ENCODE results near the gene SHANK1. TPM values are rescaled to one million over a fixed set of nuclear protein-coding genes. Genes with fewer than 3 reads are reported as not detected.
A peak's percentile ranks its signal among the peaks of the same experiment; 100 is the strongest.

Gene SHANK1
- polyA plus RNA-seq, 6 donors from 2014 or later = not detected

GRCh38 chr19:50717026-50717723, 2.4 kb downstream of the SHANK1 start:
- Mint-ChIP-seq H3K9me3 (peaks cover 0 to 7% (median 0%) of the 10 kb centered on the region in 7 donors), H3K27ac (peak overlapping the region in 2 of 6 donors; percentile 52 to 71), H3K4me3 (peak overlapping the region in 5 of 8 donors; percentile 24 to 70 (median 57)), H3K36me3 (peaks cover 0 to 9% of the 10 kb centered on the region in 2 donors), H3K4me1 (peaks cover 24 to 25% (median 24%) of the 10 kb centered on the region in 3 donors), H3K27me3 (peaks cover 26 to 83% (median 75%) of the 10 kb centered on the region in 3 donors)
- ATAC-seq (ENCODE audit: low read depth in 2 of 2) (peak; percentile 40 to 53), DNase-seq (no peak)

GRCh38 chr19:50716178-50717025, 3.2 kb downstream of the SHANK1 start:
- peaks cover 0 to 9% of the 10 kb centered on the region in 2 donors for H3K36me3 Mint-ChIP-seq
- H3K27ac Mint-ChIP-seq = no peak overlapping the region
- peaks cover 0 to 7% (median 0%) of the 10 kb centered on the region in 7 donors for H3K9me3 Mint-ChIP-seq
- H3K4me1 Mint-ChIP-seq = peaks cover 24 to 25% (median 24%) of the 10 kb centered on the region in 3 donors
- peaks cover 19 to 80% (median 75%) of the 10 kb centered on the region in 3 donors for H3K27me3 Mint-ChIP-seq
- H3K4me3 Mint-ChIP-seq = peak overlapping the region in 1 of 8 donors; percentile 1
- DNase-seq = no peak
- no peak for ATAC-seq (ENCODE audit: low read depth in 2 of 2)

DNA sequence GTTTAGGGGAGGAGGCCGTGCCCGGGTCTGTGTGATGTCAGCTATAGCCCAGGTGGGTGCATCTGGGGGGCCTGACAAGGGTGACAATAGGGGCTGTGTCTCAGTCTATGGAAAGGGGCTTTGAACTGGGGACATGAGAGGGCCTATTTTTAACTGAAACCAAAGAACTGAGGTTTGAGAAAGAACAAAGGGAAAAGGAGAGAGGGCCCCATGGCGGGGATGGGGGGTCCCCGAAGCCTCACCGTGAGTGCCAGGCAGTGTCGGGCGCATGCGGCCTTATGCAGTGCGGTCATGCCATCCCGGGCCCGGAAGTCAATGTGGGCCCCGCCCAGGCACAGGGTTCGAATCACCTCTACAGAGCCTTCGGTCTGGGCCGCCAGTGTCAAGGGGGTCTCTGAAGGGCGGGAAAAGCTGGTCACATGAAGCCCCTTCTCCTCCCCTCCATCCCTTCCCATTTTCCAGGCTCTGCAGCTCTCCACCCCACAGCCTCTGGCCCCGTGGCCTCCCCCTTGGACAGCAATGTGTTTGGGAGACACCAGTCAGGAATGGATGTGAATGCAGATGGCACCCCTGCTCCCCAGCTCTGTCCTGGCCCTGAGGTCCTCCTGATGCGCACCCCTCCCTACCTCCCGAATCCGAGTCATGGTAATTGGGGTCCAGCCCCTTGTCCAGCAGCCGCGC, 5.9 kb downstream of the SHANK1 start:
- Mint-ChIP-seq H3K9me3 (peaks cover 0 to 2% (median 0%) of the 10 kb centered on the region in 7 donors), H3K36me3 (no peaks in the 10 kb centered on the region), H3K4me3 (peak overlapping the region in 1 of 8 donors; percentile 59), H3K4me1 (peaks cover 11 to 17% (median 15%) of the 10 kb centered on the region in 3 donors), H3K27me3 (peaks cover 18 to 72% (median 69%) of the 10 kb centered on the region in 3 donors), H3K27ac (peak overlapping the region in 2 of 6 donors; percentile 29 to 92)
- ATAC-seq (ENCODE audit: low read depth in 2 of 2) (no peak), DNase-seq (no peak)

DNA sequence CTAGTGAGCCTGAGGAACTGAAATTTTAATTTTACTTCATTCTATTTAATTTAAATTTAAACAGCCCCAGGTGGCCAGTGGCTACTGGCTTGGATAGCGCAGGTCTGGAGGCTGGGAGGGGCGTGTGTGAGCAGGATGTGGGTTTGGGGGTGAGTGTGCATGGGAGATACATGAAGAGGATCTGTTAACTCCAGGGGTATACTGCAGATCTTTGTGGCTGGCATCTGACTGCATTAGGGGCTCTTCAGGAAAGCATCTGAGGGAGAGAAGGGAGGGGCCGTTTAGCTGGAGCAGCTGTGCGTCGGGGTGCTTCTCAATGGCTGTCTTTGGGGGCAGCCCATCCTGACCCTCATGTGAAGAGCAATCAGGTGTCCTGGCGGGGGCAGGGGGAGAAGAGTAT, 6.8 kb downstream of the SHANK1 start:
- peaks cover 9 to 14% (median 12%) of the 10 kb centered on the region in 3 donors for H3K4me1 Mint-ChIP-seq
- peak overlapping the region in 1 of 8 donors; percentile 60 for H3K4me3 Mint-ChIP-seq
- H3K9me3 Mint-ChIP-seq = peaks cover 0 to 2% (median 0%) of the 10 kb centered on the region in 7 donors

DNA sequence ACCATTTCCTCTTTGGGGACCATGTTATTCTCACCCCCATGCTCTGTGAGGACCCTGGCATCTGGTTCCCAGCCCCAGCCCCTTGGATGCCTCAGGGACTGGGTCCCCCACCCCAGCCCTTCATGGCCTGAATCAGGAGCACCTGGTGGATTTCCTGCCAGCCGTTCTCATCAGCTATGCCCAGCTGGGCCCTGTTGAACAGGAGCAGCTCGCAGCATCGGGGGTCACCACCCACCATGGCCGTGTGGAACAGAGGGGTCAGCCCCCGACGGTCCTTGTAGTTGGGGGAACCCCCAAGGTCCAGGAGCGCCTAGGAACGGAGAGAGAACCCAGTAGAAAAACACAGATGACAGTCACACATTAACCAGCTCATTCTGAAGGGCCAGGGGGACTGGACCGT, 7.8 kb downstream of the SHANK1 start:
- peaks cover 10 to 69% (median 55%) of the 10 kb centered on the region in 3 donors for H3K27me3 Mint-ChIP-seq
- DNase-seq = no peak

More for the DNA sequence above, 6.8 kb downstream of the SHANK1 start:
- H3K27ac Mint-ChIP-seq = no peak overlapping the region
- ATAC-seq (ENCODE audit: low read depth in 2 of 2) = no peak
- no peaks in the 10 kb centered on the region for H3K36me3 Mint-ChIP-seq
- DNase-seq = no peak
- H3K27me3 Mint-ChIP-seq = peaks cover 18 to 68% (median 64%) of the 10 kb centered on the region in 3 donors

GRCh38 chr19:50711196-50711595, 8.4 kb downstream of the SHANK1 start:
- peaks cover 14 to 66% (median 51%) of the 10 kb centered on the region in 3 donors for H3K27me3 Mint-ChIP-seq
- H3K27ac Mint-ChIP-seq = no peak overlapping the region
- no peak overlapping the region for H3K4me3 Mint-ChIP-seq
- no peak for DNase-seq
- H3K4me1 Mint-ChIP-seq = peaks cover 0 to 6% (median 5%) of the 10 kb centered on the region in 3 donors
- no peaks in the 10 kb centered on the region for H3K36me3 Mint-ChIP-seq
- H3K9me3 Mint-ChIP-seq = peaks cover 0 to 3% (median 0%) of the 10 kb centered on the region in 7 donors
- ATAC-seq (ENCODE audit: low read depth in 2 of 2) = no peak

More for the DNA sequence above, 7.8 kb downstream of the SHANK1 start:
- no peaks in the 10 kb centered on the region for H3K36me3 Mint-ChIP-seq
- H3K27ac Mint-ChIP-seq = no peak overlapping the region
- peaks cover 0 to 2% (median 0%) of the 10 kb centered on the region in 7 donors for H3K9me3 Mint-ChIP-seq
- no peak for ATAC-seq (ENCODE audit: low read depth in 2 of 2)
- no peak overlapping the region for H3K4me3 Mint-ChIP-seq
- H3K4me1 Mint-ChIP-seq = peaks cover 0 to 6% (median 5%) of the 10 kb centered on the region in 3 donors

DNA sequence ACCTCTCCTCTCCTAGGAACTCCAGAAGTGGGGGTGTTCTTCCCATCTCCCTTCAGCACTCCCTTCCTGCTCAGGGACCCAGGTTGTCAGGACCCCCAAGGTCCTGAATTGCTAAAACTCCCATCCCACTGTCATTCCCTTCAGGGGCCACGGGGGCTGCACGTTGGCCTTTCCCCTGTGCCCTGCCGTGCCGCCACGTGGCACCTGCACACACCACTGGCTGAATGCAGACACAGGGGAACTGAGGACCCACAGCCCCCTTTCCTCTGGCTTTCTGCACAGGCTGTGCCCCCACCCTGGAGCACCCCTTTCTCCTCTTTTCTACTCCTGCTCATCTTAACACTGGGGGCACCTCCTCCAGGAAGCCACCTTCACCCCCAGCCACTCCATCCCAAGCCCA, 9.0 kb downstream of the SHANK1 start:
- no peak overlapping the region for H3K27ac Mint-ChIP-seq
- peaks cover 15 to 60% (median 45%) of the 10 kb centered on the region in 3 donors for H3K27me3 Mint-ChIP-seq
- peaks cover 0 to 6% (median 5%) of the 10 kb centered on the region in 3 donors for H3K4me1 Mint-ChIP-seq
- no peaks in the 10 kb centered on the region for H3K36me3 Mint-ChIP-seq
- H3K4me3 Mint-ChIP-seq = no peak overlapping the region
- H3K9me3 Mint-ChIP-seq = peaks cover 0 to 3% (median 0%) of the 10 kb centered on the region in 7 donors
- no peak for ATAC-seq (ENCODE audit: low read depth in 2 of 2)
- DNase-seq = no peak

- Mint-ChIP-seq H3K27me3 (peaks cover 19 to 55% (median 40%) of the 10 kb centered on the region in 3 donors), H3K9me3 (peaks cover 0 to 3% (median 0%) of the 10 kb centered on the region in 7 donors), H3K4me3 (no peak overlapping the region), H3K4me1 (peaks cover 0 to 12% (median 5%) of the 10 kb centered on the region in 3 donors), H3K27ac (no peak overlapping the region), H3K36me3 (no peaks in the 10 kb centered on the region)
- ATAC-seq (ENCODE audit: low read depth in 2 of 2) (no peak), DNase-seq (no peak)
Measured at GRCh38 chr19:50710094-50710493, 9.5 kb downstream of the SHANK1 start.

- H3K27me3 Mint-ChIP-seq = peaks cover 25 to 53% (median 39%) of the 10 kb centered on the region in 3 donors
- H3K36me3 Mint-ChIP-seq = no peaks in the 10 kb centered on the region
- peaks cover 0 to 3% (median 0%) of the 10 kb centered on the region in 7 donors for H3K9me3 Mint-ChIP-seq
- H3K27ac Mint-ChIP-seq = no peak overlapping the region
- DNase-seq (no peak), ATAC-seq (ENCODE audit: low read depth in 2 of 2) (no peak)
- H3K4me3 Mint-ChIP-seq = no peak overlapping the region
- peaks cover 0 to 11% (median 5%) of the 10 kb centered on the region in 3 donors for H3K4me1 Mint-ChIP-seq
Measured at GRCh38 chr19:50708179-50708879, 11.3 kb downstream of the SHANK1 start.

GRCh38 chr19:50706387-50706786, 13.2 kb downstream of the SHANK1 start:
- no peaks in the 10 kb centered on the region for H3K36me3 Mint-ChIP-seq
- no peak for DNase-seq
- no peak for ATAC-seq (ENCODE audit: low read depth in 2 of 2)
- peaks cover 0 to 7% (median 0%) of the 10 kb centered on the region in 3 donors for H3K4me1 Mint-ChIP-seq
- H3K27ac Mint-ChIP-seq = no peak overlapping the region
- H3K27me3 Mint-ChIP-seq = peaks cover 26 to 49% (median 37%) of the 10 kb centered on the region in 3 donors
- no peak overlapping the region for H3K4me3 Mint-ChIP-seq
- peaks cover 0 to 3% (median 0%) of the 10 kb centered on the region in 7 donors for H3K9me3 Mint-ChIP-seq

- peaks cover 24 to 44% (median 33%) of the 10 kb centered on the region in 3 donors for H3K27me3 Mint-ChIP-seq
- DNase-seq (peak; percentile 20), ATAC-seq (ENCODE audit: low read depth in 2 of 2) (peak; percentile 77 to 81)
- H3K4me3 Mint-ChIP-seq = no peak overlapping the region
- no peak overlapping the region for H3K27ac Mint-ChIP-seq
- H3K9me3 Mint-ChIP-seq = peaks cover 0 to 2% (median 0%) of the 10 kb centered on the region in 7 donors
- peaks cover 0 to 7% (median 0%) of the 10 kb centered on the region in 3 donors for H3K4me1 Mint-ChIP-seq
- no peaks in the 10 kb centered on the region for H3K36me3 Mint-ChIP-seq
Measured at GRCh38 chr19:50705422-50706019, 14.1 kb downstream of the SHANK1 start.
